ENCODE measurements around the gene COQ6. TPM values are rescaled to one million over a fixed set of nuclear protein-coding genes. Genes with fewer than 3 reads are reported as not detected.

The COQ6 gene
- total and polyA plus RNA-seq, 4 donors, result 17.6 to 23.4 (median 21.4) TPM

GRCh38 chr14:73965216-73965615 lies 15.1 kb downstream of the COQ6 start:
- TF ChIP-seq CTCF (IDR thresholded peaks at IDR 0.05; ENCODE audit: control extremely low read depth, extremely low read depth), result no peak
- H3K27me3 ChIP-seq (ENCODE audit: control insufficient read depth in 3 of 3, insufficient read depth in 3 of 3, low read length in 2 of 3), result no peaks in the 10 kb centered on the region
- no peaks in the 10 kb centered on the region for H3K4me1 ChIP-seq (ENCODE audit: control insufficient read depth in 5 of 5, insufficient read depth in 5 of 5, low read length in 5 of 5)
- 94 to 96% methylated on average over 4 of the region's 4 CpGs for WGBS, 2 donors
- no peak overlapping the region for H3K27ac ChIP-seq (ENCODE audit: low read depth in 1 of 2, low read length in 1 of 2)
- ATAC-seq (ENCODE audit: insufficient read depth, low FRiP score) (no peak), DNase-seq (no peak)
- H3K9ac ChIP-seq (ENCODE audit: insufficient read depth in 1 of 2, low read length in 2 of 2), result no peak overlapping the region
- no peak overlapping the region for H3K4me3 ChIP-seq
- H3K9me3 ChIP-seq (ENCODE audit: control insufficient read depth in 4 of 4, insufficient read depth in 3 of 4, low read length in 3 of 4), result no peaks in the 10 kb centered on the region
- peaks cover 14 to 40% (median 33%) of the 10 kb centered on the region in 4 donors for H3K36me3 ChIP-seq (ENCODE audit: control insufficient read depth in 4 of 4, insufficient read depth in 4 of 4, low read length in 4 of 4)

- 77 to 91% methylated on average over 2 of the region's 2 CpGs for WGBS, 2 donors
- no peak for ATAC-seq (ENCODE audit: insufficient read depth, low FRiP score)
- peaks cover 4 to 26% (median 19%) of the 10 kb centered on the region in 4 donors for H3K36me3 ChIP-seq (ENCODE audit: control insufficient read depth in 4 of 4, insufficient read depth in 4 of 4, low read length in 4 of 4)
Observed at GRCh38 chr14:73968885-73969284, 18.8 kb downstream of the COQ6 start.

DNA sequence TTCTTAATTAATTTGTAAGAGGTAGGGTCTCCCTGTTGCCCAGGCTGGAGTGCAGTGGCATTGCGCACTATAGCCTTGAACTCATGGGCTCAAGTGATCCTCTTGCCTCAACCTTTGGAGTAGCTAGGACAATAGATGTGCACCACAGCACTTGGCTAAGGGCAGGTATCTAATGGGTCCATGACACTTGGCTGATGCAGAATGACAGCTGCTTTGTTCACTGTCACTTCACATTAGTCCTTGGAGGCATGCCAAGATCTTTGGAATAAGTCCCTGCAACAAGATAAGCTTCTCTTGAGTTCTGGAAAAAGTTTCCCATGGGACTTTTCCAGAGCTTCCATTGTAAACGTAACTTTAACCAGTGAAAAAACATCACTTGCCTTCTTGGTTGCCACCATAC lies 23.4 kb downstream of the COQ6 start:
- Histone ChIP-seq H3K27ac (ENCODE audit: low read depth in 1 of 2, low read length in 1 of 2) (no peak overlapping the region), H3K4me3 (no peak overlapping the region), H3K9ac (ENCODE audit: insufficient read depth in 1 of 2, low read length in 2 of 2) (no peak overlapping the region), H3K9me3 (ENCODE audit: control insufficient read depth in 4 of 4, insufficient read depth in 3 of 4, low read length in 3 of 4) (peaks cover 0 to 2% (median 0%) of the 10 kb centered on the region in 4 donors), H3K36me3 (ENCODE audit: control insufficient read depth in 4 of 4, insufficient read depth in 4 of 4, low read length in 4 of 4) (peaks cover 0 to 25% (median 12%) of the 10 kb centered on the region in 4 donors), H3K27me3 (ENCODE audit: control insufficient read depth in 3 of 3, insufficient read depth in 3 of 3, low read length in 2 of 3) (no peaks in the 10 kb centered on the region), H3K4me1 (ENCODE audit: control insufficient read depth in 5 of 5, insufficient read depth in 5 of 5, low read length in 5 of 5) (peaks cover 0 to 7% (median 0%) of the 10 kb centered on the region in 5 donors)
- DNase-seq, result peak in 2 of 3 donors; percentile 28 to 29
- TF ChIP-seq CTCF (IDR thresholded peaks at IDR 0.05; ENCODE audit: control extremely low read depth, extremely low read depth), result no peak
- ATAC-seq (ENCODE audit: insufficient read depth, low FRiP score), result no peak
- WGBS, 2 donors, result 83 to 90% methylated on average over 2 of the region's 2 CpGs

More at GRCh38 chr14:73968885-73969284, 18.8 kb downstream of the COQ6 start:
- no peak for DNase-seq
- no peaks in the 10 kb centered on the region for H3K27me3 ChIP-seq (ENCODE audit: control insufficient read depth in 3 of 3, insufficient read depth in 3 of 3, low read length in 2 of 3)
- no peak for TF ChIP-seq CTCF (IDR thresholded peaks at IDR 0.05; ENCODE audit: control extremely low read depth, extremely low read depth)
- H3K4me3 ChIP-seq, result no peak overlapping the region
- H3K27ac ChIP-seq (ENCODE audit: low read depth in 1 of 2, low read length in 1 of 2), result no peak overlapping the region
- H3K9ac ChIP-seq (ENCODE audit: insufficient read depth in 1 of 2, low read length in 2 of 2), result no peak overlapping the region
- H3K9me3 ChIP-seq (ENCODE audit: control insufficient read depth in 4 of 4, insufficient read depth in 3 of 4, low read length in 3 of 4), result peaks cover 0 to 2% (median 0%) of the 10 kb centered on the region in 4 donors
- H3K4me1 ChIP-seq (ENCODE audit: control insufficient read depth in 5 of 5, insufficient read depth in 5 of 5, low read length in 5 of 5), result peaks cover 0 to 5% (median 0%) of the 10 kb centered on the region in 5 donors

GRCh38 chr14:73976125-73976524 lies 26.0 kb downstream of the COQ6 start:
- Histone ChIP-seq H3K9ac (ENCODE audit: insufficient read depth in 1 of 2, low read length in 2 of 2) (no peak overlapping the region), H3K27me3 (ENCODE audit: control insufficient read depth in 3 of 3, insufficient read depth in 3 of 3, low read length in 2 of 3) (no peaks in the 10 kb centered on the region), H3K9me3 (ENCODE audit: control insufficient read depth in 4 of 4, insufficient read depth in 3 of 4, low read length in 3 of 4) (peaks cover 0 to 2% (median 0%) of the 10 kb centered on the region in 4 donors), H3K4me3 (no peak overlapping the region), H3K36me3 (ENCODE audit: control insufficient read depth in 4 of 4, insufficient read depth in 4 of 4, low read length in 4 of 4) (peaks cover 0 to 15% (median 9%) of the 10 kb centered on the region in 4 donors), H3K27ac (ENCODE audit: low read depth in 1 of 2, low read length in 1 of 2) (no peak overlapping the region), H3K4me1 (ENCODE audit: control insufficient read depth in 5 of 5, insufficient read depth in 5 of 5, low read length in 5 of 5) (peaks cover 0 to 7% (median 0%) of the 10 kb centered on the region in 5 donors)
- no peak for DNase-seq
- 83 to 94% methylated on average over 6 of the region's 6 CpGs for WGBS, 2 donors
- no peak for TF ChIP-seq CTCF (IDR thresholded peaks at IDR 0.05; ENCODE audit: control extremely low read depth, extremely low read depth)
- no peak for ATAC-seq (ENCODE audit: insufficient read depth, low FRiP score)

Measured in lung (tissue), 12 donors.